Measurements from ENCODE around the gene TEPSIN.

TEPSIN gene

GRCh38 chr17:81195941-81196495 is 42.8 kb downstream of the TEPSIN start:
- no peak for DNase-seq

- no peak for DNase-seq
Observed at GRCh38 chr17:81194941-81195901, 43.6 kb downstream of the TEPSIN start.

GRCh38 chr17:81194225-81194760 is 44.6 kb downstream of the TEPSIN start:
- DNase-seq = no peak

- DNase-seq = peak; percentile 31 to 48 (median 41)
Observed at GRCh38 chr17:81193470-81194224, 45.2 kb downstream of the TEPSIN start.

GRCh38 chr17:81193051-81193410 is 45.8 kb downstream of the TEPSIN start:
- no peak for DNase-seq

- DNase-seq = no peak
Observed at GRCh38 chr17:81192386-81193050, 46.3 kb downstream of the TEPSIN start.

- DNase-seq = no peak
Observed at GRCh38 chr17:81191646-81192045, 47.2 kb downstream of the TEPSIN start.

- no peak for DNase-seq
Observed at GRCh38 chr17:81191116-81191515, 47.7 kb downstream of the TEPSIN start.

GRCh38 chr17:81190591-81190990 is 48.3 kb downstream of the TEPSIN start:
- no peak for DNase-seq

- DNase-seq = peak; percentile 20 to 31 (median 31)
Observed at GRCh38 chr17:81189670-81190530, 49.0 kb downstream of the TEPSIN start.

GRCh38 chr17:81189016-81189415 is 49.8 kb downstream of the TEPSIN start:
- DNase-seq = no peak

GRCh38 chr17:81188491-81188840 is 50.4 kb downstream of the TEPSIN start:
- no peak for DNase-seq

GRCh38 chr17:81187586-81188490 is 51.0 kb downstream of the TEPSIN start:
- DNase-seq = no peak

GRCh38 chr17:81187120-81187519 is 51.7 kb downstream of the TEPSIN start:
- DNase-seq = no peak

GRCh38 chr17:81186203-81186602 is 52.7 kb downstream of the TEPSIN start:
- no peak for DNase-seq

- no peak for DNase-seq
Observed at GRCh38 chr17:81184555-81184954, 54.3 kb downstream of the TEPSIN start.

- no peak for DNase-seq
Observed at GRCh38 chr17:81183807-81184206, 55.0 kb downstream of the TEPSIN start.

- no peak for DNase-seq
Observed at GRCh38 chr17:81183316-81183715, 55.5 kb downstream of the TEPSIN start.

- DNase-seq = no peak
Observed at GRCh38 chr17:81182596-81182995, 56.3 kb downstream of the TEPSIN start.

GRCh38 chr17:81181811-81182185 is 57.1 kb downstream of the TEPSIN start:
- DNase-seq = no peak

Data from suppressor macrophage treated with lipopolysaccharide for 1 hour (primary cell).